Fibroblast of villous mesenchyme (primary cell): ENCODE results near the gene NAXE. TPM values are rescaled to one million over a fixed set of nuclear protein-coding genes. Genes with fewer than 3 reads are reported as not detected.
"Not testable (repeated sequence)": the region's sequence is repeated elsewhere in the genome, so short reads cannot be mapped to it uniquely, and the experiment has no call there.

Experiments used
- DNase-seq: peaks from one replicate; pipeline ENCODE4 v3.0.0-alpha.2; 2010; ENCODE audit warnings: low read depth
- H3K4me3 ChIP-seq: 2 replicates; pipeline ENCODE4 v1.5.1; 2011; ENCODE audit warnings: low read depth, mild to moderate bottlenecking, low read length
- total RNA-seq: library from RNA; depleted of rRNA; stranded (reverse); fragments of >200 nt; gene quantifications from 2 replicates; pipeline ENCODE4 v1.2.3, GENCODE V29; 2012
- TF ChIP-seq, protein P1 (sequence below): IDR thresholded peaks from 2 replicates; pipeline ENCODE4 v1.5.1; 2012; ENCODE audit warnings: low read depth, mild to moderate bottlenecking, low read length; ENCODE audit not compliant: insufficient read depth

Gene NAXE
- total RNA-seq, 1 donor, result 67.8 TPM

DNA sequence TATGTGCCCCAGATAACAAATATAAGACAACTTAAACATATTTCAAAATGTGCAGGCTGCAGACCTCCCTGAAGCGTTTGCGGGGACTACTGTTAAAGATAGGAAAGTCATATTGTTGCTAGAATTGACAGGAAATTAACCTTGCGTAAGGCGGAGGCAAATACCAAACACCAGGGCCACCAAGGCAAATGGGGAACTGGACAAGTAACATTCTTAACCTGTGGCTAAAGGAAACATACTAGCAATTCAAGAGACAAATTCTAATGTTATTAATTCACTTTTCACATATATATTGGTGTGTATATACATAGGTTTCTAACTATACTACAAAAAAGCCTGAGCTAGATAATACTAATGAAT lies 34.5 kb downstream of the NAXE start:
- H3K4me3 ChIP-seq, result no peak overlapping the region
- TF ChIP-seq, protein P1, sequence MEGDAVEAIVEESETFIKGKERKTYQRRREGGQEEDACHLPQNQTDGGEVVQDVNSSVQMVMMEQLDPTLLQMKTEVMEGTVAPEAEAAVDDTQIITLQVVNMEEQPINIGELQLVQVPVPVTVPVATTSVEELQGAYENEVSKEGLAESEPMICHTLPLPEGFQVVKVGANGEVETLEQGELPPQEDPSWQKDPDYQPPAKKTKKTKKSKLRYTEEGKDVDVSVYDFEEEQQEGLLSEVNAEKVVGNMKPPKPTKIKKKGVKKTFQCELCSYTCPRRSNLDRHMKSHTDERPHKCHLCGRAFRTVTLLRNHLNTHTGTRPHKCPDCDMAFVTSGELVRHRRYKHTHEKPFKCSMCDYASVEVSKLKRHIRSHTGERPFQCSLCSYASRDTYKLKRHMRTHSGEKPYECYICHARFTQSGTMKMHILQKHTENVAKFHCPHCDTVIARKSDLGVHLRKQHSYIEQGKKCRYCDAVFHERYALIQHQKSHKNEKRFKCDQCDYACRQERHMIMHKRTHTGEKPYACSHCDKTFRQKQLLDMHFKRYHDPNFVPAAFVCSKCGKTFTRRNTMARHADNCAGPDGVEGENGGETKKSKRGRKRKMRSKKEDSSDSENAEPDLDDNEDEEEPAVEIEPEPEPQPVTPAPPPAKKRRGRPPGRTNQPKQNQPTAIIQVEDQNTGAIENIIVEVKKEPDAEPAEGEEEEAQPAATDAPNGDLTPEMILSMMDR, result no peak
- DNase-seq, result no peak

DNA sequence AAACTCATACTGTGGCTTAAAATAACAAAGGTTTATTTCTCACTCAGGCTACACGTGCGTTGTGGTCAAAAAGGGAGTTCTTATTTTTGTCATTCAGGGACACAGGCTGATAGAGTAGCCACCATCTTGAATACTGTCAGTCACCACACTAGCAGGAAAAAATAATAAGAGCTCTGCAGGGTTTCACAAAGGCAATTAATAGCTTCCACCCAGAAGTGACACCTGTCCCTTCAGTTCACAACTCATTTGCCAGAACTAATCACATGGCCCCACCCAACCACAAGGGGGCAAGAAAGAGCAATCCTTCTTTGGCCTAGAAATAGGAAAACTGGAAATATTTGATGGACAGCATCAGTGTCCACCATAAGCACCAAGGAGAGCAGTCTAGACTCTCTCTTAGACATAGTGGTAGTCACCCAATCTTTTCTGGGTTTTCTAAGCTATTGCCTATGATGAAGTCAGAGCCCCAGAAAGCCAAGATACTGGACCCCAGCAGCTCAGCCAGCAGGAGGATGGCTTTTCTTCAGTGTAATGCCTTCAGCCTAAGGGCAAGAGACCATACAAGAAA lies 35.8 kb downstream of the NAXE start:
- peak; percentile 56 for DNase-seq
- TF ChIP-seq, protein P1, result peak; percentile 82
- H3K4me3 ChIP-seq, result no peak overlapping the region

DNA sequence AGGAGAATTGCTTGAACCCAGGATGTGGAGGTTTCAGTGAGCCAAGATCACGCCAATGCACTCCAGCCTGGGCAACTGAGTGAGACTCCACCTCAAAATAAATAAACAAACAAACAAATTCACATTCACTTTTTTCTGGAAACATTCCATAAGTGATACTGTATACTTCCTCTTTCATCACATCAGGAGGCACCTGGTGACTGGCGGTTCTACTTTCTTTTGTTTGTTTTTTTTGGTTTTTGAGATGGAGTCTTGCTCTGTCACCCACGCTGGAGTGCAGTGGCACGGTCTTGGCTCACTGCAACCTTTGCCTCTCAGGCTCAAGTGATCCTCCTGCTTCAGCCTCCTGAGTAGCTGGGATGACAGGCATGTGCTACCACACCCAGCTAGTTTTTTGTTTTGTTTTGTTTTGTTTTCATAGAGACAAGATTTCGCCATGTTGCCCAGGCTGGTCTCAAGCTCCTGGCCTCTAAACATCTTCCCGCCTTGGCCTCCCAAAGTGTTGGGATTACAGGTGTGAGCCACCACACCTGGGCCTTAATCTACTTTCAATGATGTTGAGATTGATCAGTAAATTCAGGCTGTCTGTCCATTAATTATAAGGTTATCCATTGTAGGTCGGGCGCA lies 38.4 kb downstream of the NAXE start:
- H3K4me3 ChIP-seq, result no peak overlapping the region
- no peak for DNase-seq
- TF ChIP-seq, protein P1, result no peak

DNA sequence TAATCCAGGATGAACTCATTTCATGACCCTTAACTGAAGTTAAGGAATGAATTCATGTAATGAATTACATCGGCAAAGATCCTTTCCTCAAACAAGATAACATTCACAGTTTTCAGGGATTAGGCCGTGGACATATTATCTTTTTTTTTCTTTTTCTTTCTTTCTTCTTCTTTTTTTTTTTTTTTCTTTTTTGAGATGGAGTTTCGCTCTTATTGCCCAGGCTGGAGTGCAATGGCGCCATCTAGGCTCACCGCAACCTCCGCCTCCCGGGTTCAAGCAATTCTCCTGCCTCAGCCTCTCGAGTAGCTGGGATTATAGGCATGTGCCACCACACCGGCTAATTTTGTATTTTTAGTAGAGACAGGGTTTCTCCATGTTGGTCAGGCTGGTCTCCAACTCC lies 39.6 kb downstream of the NAXE start:
- not testable (repeated sequence) for H3K4me3 ChIP-seq, DNase-seq

DNA sequence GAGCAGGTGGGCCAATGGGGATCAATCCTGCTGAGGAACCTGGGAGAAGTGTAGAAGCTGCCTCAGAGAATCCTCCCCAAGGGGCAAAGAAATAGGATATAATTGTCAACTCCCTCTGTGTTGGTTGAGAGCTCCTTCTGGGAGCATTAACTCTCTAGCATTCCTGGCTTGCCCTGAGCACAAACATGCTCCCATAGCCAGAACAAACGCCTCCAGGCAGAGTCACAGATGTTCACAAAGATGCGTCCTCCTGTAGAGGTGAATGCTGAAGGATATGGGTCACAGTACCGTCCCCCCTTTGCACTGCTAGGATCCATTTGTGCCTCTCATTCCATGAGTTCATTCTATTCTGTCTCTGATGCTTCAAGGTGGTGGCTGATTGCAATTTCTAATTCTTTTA lies 40.8 kb downstream of the NAXE start:
- no peak overlapping the region for H3K4me3 ChIP-seq
- DNase-seq, result no peak
- TF ChIP-seq, protein P1, result no peak

DNA sequence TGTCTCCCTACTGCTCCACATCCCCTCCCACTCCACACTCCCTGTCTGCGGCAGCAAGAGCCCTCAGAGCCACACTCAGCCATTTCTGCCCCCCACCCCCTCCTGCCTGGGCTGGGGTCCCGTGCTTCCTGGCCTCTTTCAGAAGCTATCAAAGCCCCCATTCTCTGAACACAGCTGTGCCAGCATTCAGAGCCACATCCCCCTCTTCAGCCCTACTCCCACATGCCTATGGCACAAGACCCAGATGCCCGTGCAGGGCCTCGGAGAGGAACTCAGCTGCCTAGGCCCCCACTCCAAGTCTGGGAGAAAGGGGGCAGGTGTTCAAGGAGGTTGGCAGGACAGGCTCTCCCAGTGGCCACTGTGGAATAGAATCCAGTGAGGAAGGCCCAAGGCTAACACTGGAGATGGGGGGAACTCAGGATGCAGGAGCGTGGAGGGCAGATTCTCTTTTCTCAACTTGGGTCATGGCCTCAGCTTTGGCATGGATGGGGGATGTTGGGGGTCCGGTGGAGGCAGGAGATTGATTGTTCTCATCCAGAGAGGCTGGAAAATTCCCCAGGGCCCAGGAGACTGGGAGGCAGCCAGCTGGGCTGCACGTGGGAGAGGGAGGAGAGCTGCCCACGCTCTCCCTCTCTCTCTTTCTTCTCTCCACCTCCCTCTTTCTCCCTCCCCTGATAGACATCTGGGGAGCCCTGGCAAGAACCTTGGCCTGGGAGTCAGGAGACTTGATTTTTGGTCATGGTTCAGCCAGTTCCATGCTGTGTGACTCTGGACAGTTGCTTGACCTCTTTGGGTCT lies 46.8 kb downstream of the NAXE start:
- no peak for DNase-seq
- H3K4me3 ChIP-seq, result no peak overlapping the region
- TF ChIP-seq, protein P1, result no peak

DNA sequence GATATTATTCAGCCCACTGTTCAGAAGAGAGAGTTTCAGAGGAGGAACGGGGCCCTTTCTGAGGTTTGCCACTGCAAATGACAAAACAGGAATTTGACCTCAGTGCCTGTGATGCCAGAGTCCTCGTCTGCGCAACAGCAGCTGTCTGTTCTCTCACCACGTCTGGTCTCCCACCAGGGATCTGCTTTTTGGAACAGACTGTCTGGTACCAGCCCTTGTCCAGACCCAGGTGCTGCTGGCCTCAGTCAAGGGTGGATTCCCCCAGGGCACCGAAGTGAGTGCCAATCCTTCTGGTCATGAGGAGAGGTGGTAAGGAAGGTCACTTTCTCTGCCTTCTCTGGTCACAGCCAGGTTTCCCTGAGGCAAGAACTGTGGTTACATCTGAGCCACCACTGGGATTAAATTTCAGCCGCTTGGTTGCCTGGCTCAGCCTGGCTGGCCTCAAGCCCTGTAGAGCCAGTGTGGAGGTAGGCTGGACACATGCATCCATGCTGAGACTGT lies 48.1 kb downstream of the NAXE start:
- TF ChIP-seq, protein P1, result no peak
- no peak for DNase-seq
- no peak overlapping the region for H3K4me3 ChIP-seq
